Hepatocyte (in vitro differentiated cells): ENCODE results near the gene SERPINA4. TPM values are rescaled to one million over a fixed set of nuclear protein-coding genes. Genes with fewer than 3 reads are reported as not detected.

Experiments used
- DNase-seq: peaks from one replicate; pipeline ENCODE4 v3.0.0-alpha.2; 2016; ENCODE audit warnings: low spot score
- H2AFZ ChIP-seq: fragments of 200-600 bp; sonication (generic); 2 replicates; pipeline ENCODE4 v1.6.0; 2016; ENCODE audit warnings: antibody characterized with exemption, mild to moderate bottlenecking
- H3K27ac ChIP-seq: fragments of 200-600 bp; sonication (generic); 2 replicates; pipeline ENCODE4 v1.5.1; 2016; ENCODE audit warnings: mild to moderate bottlenecking
- H3K27me3 ChIP-seq: fragments of 200-600 bp; sonication (generic); 2 replicates; pipeline ENCODE4 v1.6.1; 2016
- H3K36me3 ChIP-seq: fragments of 200-600 bp; sonication (generic); replicated peaks from 2 replicates; pipeline ENCODE4 v1.5.1; 2016; ENCODE audit warnings: low read depth; ENCODE audit not compliant: insufficient read depth
- H3K4me1 ChIP-seq: fragments of 200-600 bp; sonication (generic); 2 replicates; pipeline ENCODE4 v1.5.1; 2016; ENCODE audit warnings: mild to moderate bottlenecking, moderate library complexity; ENCODE audit not compliant: insufficient read depth
- H3K4me2 ChIP-seq: fragments of 200-600 bp; sonication (generic); 2 replicates; pipeline ENCODE4 v1.6.0; 2016
- H3K4me3 ChIP-seq: fragments of 200-600 bp; sonication (generic); 2 replicates; pipeline ENCODE4 v1.5.1; 2016; ENCODE audit warnings: mild to moderate bottlenecking
- H3K79me2 ChIP-seq: fragments of 200-600 bp; sonication (generic); 2 replicates; pipeline ENCODE4 v1.6.0; 2017; ENCODE audit warnings: mild to moderate bottlenecking
- H3K9me2 ChIP-seq: fragments of 200-600 bp; sonication (generic); replicated peaks from 2 replicates; pipeline ENCODE4 v1.6.0; 2017; ENCODE audit warnings: mild to moderate bottlenecking; ENCODE audit not compliant: insufficient read depth
- H3K9me3 ChIP-seq: fragments of 200-600 bp; sonication (generic); 2 replicates; pipeline ENCODE4 v1.5.1; 2016; ENCODE audit warnings: low read depth, mild to moderate bottlenecking
- H4K20me1 ChIP-seq: fragments of 200-600 bp; sonication (generic); 2 replicates; pipeline ENCODE4 v1.6.0; 2016; ENCODE audit warnings: mild to moderate bottlenecking; ENCODE audit not compliant: insufficient read depth, poor library complexity, severe bottlenecking
- EZH2 ChIP-seq: fragments of 200-600 bp; sonication (generic); IDR thresholded peaks from 2 replicates; pipeline ENCODE4 v1.6.1; 2016; ENCODE audit warnings: antibody characterized with exemption, mild to moderate bottlenecking, borderline replicate concordance
- EZH2phosphoT487 ChIP-seq: fragments of 200-600 bp; sonication (generic); IDR thresholded peaks from one replicate; pipeline ENCODE4 v1.6.1; 2018; ENCODE audit warnings: antibody characterized with exemption, mild to moderate bottlenecking, low read depth, moderate library complexity; ENCODE audit not compliant: unreplicated experiment, severe bottlenecking
- WGBS: methylation state at CpG from one replicate; pipeline ENCODE4 v1.1.6; 2016; ENCODE audit warnings: low lambda C conversion rate; ENCODE audit errors: missing lambda C conversion rate; 5-methylcytosine and 5-hydroxymethylcytosine counted together
- polyA plus RNA-seq: library from polyadenylated mRNA; unstranded; fragments of >200 nt; fragmentation: Nextera tagmentation; extraction: Ambion mirVana; gene quantifications from 2 replicates; pipeline ENCODE4 v1.2.1, GENCODE V29; 2016
- total RNA-seq: library from RNA; depleted of rRNA; stranded (reverse); fragments of >200 nt; gene quantifications from 2 replicates; pipeline ENCODE4 v1.2.3, GENCODE V29; 2014
- TF ChIP-seq, protein P1 (sequence below): fragments of 200-600 bp; sonication (generic); IDR thresholded peaks from 2 replicates; pipeline ENCODE4 v1.5.1; 2016; ENCODE audit warnings: antibody characterized with exemption, mild to moderate bottlenecking; ENCODE audit not compliant: poor library complexity

SERPINA4 gene
- total and polyA plus RNA-seq, 2 experiments from 2014 or later: 27.8 to 35.2 TPM

GRCh38 chr14:94613720-94614644, 52.7 kb downstream of the SERPINA4 start:
- Histone ChIP-seq H3K27ac (no peak overlapping the region), H3K79me2 (no peaks in the 10 kb centered on the region), H3K27me3 (no peaks in the 10 kb centered on the region), H3K4me1 (peaks cover 15% of the 10 kb centered on the region), H3K36me3 (no peaks in the 10 kb centered on the region), H3K4me3 (no peak overlapping the region), H2AFZ (no peak overlapping the region), H3K9me3 (no peaks in the 10 kb centered on the region), H4K20me1 (no peaks in the 10 kb centered on the region), H3K9me2 (no peaks in the 10 kb centered on the region), H3K4me2 (peak overlapping the region; percentile 25)
- no peak for DNase-seq
- WGBS: 89% methylated on average over 20 of the region's 20 CpGs
- TF ChIP-seq EZH2phosphoT487 (no peak), EZH2 (no peak)
- TF ChIP-seq, protein P1, sequence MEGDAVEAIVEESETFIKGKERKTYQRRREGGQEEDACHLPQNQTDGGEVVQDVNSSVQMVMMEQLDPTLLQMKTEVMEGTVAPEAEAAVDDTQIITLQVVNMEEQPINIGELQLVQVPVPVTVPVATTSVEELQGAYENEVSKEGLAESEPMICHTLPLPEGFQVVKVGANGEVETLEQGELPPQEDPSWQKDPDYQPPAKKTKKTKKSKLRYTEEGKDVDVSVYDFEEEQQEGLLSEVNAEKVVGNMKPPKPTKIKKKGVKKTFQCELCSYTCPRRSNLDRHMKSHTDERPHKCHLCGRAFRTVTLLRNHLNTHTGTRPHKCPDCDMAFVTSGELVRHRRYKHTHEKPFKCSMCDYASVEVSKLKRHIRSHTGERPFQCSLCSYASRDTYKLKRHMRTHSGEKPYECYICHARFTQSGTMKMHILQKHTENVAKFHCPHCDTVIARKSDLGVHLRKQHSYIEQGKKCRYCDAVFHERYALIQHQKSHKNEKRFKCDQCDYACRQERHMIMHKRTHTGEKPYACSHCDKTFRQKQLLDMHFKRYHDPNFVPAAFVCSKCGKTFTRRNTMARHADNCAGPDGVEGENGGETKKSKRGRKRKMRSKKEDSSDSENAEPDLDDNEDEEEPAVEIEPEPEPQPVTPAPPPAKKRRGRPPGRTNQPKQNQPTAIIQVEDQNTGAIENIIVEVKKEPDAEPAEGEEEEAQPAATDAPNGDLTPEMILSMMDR: no peak

GRCh38 chr14:94614802-94615201, 53.6 kb downstream of the SERPINA4 start:
- no peak for DNase-seq
- Histone ChIP-seq H2AFZ (no peak overlapping the region), H3K79me2 (no peaks in the 10 kb centered on the region), H3K4me2 (no peak overlapping the region), H3K27ac (no peak overlapping the region), H3K4me1 (peaks cover 15% of the 10 kb centered on the region), H3K36me3 (no peaks in the 10 kb centered on the region), H4K20me1 (no peaks in the 10 kb centered on the region), H3K9me2 (no peaks in the 10 kb centered on the region), H3K27me3 (no peaks in the 10 kb centered on the region), H3K9me3 (no peaks in the 10 kb centered on the region), H3K4me3 (no peak overlapping the region)
- WGBS: 96% methylated on average over 7 of the region's 7 CpGs
- TF ChIP-seq EZH2 (no peak), EZH2phosphoT487 (no peak)
- TF ChIP-seq, protein P1: no peak

DNA sequence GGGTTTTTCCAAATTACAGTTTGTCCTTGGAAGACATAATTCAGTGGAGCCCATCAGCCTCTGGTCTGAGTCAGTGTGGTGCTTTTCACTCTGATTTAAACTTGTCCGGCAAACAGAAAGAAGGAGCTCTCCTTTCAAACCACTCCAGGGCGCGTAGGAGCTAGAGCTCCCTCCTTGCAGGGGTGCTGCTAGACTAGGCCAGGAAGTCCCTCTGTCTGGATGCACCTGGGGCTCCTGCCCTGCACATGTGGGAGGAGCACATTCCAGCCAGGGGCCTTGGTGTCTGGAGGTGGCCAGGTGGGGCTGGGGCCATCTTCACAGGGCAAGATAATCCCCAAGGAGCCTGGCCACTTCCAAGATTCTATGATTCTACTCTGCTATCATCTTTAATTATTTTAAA, 54.0 kb downstream of the SERPINA4 start:
- peaks cover 15% of the 10 kb centered on the region for H3K4me1 ChIP-seq
- no peaks in the 10 kb centered on the region for H3K9me3 ChIP-seq
- no peak overlapping the region for H3K4me3 ChIP-seq
- no peaks in the 10 kb centered on the region for H3K9me2 ChIP-seq
- no peaks in the 10 kb centered on the region for H4K20me1 ChIP-seq
- no peak overlapping the region for H3K4me2 ChIP-seq
- H3K27ac ChIP-seq: no peak overlapping the region
- H2AFZ ChIP-seq: no peak overlapping the region
- WGBS: 100% methylated on average over 3 of the region's 3 CpGs
- no peaks in the 10 kb centered on the region for H3K27me3 ChIP-seq
- DNase-seq: no peak
- TF ChIP-seq EZH2 (no peak), EZH2phosphoT487 (no peak)
- TF ChIP-seq, protein P1: no peak
- no peaks in the 10 kb centered on the region for H3K36me3 ChIP-seq
- H3K79me2 ChIP-seq: no peaks in the 10 kb centered on the region
